GF-D8 (cell line): ENCODE results near the gene GARIN5A.

Experiments used
- DNase-seq: peaks from one replicate; lab custom pipeline; 2025; lab: John Stamatoyannopoulos, UW

Gene GARIN5A

DNA sequence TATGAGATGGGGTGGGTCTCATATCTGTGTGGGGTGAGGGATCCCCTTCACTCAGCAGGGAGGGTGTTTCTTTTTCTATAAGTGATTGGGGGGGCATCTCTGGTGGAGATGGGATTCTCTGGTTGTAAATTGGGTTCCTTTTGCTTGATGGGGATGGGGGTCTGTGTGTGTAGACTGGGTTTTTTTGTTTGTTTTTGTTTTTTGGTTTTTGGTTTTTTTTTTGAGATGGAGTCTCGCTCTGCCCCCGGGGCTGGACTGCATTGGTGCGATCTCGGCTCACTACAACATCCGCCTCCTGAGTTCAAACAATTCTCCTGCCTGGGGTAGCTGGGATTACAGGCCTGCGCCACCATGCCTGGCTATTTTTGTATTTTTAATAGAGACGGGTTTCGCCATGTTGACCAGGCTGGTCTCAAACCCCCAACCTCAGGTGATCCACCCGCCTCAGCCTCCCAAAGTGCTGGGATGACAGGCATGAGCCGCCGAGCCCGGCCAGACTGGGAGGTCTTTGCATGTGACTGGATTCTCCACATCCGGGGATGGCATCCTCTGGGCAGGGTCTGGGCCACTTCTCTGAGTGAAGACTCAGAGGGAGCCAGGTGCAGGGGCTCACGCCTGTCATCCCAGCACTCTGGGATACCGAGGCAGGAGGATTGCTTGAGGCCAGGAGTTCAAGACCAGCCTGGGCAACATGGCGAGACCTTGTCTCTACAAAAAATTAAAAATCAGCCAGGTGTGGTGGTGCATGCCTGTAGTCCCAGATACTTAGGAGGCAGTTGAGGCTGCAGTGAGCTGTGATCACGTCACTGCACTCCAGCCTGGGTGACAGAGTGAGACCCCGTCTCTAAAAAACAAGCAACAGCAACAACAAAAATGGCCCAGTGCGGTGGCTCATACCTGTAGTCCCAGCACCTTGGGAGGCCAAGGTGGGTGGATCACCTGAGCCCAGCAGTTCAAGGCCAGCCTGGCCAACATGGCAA lies 43.2 kb downstream of the GARIN5A start:
- no peak for DNase-seq

DNA sequence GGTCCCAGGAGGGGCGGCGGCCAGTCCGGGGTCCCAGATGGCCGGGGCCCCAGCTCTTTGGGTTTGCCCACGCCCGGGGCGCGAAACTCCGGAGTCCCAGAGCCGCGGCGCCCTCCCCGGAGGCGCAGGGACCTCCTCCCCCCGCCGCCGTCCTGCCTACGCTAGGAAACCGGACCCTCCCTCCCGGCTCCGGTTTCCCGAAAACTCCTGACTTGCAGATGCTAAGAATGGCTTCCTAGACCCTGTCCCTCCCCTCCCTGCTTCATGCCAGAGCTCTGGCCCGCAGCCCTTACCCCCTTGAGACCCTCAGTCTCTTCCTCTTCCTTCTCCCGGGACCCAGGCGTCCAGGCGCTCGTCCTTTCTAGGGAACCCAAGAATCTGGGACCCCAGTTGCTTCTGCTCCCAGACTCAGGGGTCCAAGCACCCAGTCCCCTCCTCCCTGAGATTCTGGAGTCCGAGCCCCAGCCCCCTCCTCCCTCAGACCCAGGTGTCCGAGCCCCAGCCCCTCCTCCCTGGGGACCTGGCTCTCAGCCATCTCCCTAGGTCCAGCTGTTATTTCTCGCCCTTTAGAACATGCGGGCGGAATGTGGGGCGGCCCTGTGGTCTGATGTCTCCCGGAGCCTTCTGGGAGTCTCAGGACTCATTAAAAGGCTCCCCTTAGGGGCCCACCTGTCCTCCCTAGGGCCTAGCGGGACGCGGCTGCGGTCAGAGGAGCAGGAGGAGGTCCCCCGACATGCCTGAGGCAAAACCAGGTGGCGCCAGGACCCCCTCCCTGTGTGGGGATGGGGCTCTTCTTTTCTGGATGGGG lies 44.2 kb downstream of the GARIN5A start, which contains the start of gene MYBPC2:
MYBPC2 (plus strand) TSS at position 672 of the 808 bp plus-strand sequence; CDS start at position 734, 62 bp downstream.
- DNase-seq: no peak

DNA sequence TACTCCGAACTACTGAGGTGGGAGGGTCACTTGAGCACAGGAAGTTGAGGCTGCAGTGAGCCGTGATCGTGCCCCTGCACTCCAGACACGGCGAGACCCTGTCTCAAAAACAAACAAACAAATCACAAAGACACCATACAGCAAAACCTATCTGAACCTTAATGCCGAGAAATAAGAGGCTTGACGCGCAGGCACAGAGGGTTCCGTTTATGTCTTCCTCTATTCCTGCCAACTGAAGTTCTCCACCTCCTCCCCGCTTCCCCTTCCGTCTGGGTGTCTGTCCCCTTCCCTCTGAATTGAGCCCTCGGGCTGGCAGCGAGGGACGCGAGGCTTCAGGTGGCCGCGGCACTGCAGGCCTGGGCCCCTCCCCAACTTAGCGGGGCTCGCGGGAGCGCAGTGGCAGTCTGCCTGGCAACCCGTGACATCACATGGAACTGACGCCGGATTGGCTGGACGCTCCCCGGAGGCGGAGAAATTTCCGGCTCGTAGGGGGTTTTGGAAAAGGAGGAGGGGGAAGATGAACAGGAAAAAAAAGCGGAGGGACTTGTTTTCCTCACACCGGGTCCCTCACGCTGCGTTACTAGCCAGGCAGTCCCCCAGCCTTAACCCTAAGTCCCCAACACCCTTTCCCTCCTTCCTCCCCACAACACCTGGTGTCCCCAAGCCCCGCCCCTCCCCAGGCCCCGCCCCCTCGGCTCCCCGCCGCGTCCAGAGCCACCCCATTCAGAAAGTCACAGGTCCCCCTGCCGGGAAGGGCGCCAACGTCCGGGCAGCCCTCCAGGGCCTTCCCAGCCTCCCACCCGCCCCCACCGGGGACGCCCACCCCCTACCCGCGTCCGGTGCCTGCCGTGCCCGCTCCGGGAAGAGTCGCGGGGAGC lies 45.1 kb downstream of the GARIN5A start:
- DNase-seq: peak; percentile 45

DNA sequence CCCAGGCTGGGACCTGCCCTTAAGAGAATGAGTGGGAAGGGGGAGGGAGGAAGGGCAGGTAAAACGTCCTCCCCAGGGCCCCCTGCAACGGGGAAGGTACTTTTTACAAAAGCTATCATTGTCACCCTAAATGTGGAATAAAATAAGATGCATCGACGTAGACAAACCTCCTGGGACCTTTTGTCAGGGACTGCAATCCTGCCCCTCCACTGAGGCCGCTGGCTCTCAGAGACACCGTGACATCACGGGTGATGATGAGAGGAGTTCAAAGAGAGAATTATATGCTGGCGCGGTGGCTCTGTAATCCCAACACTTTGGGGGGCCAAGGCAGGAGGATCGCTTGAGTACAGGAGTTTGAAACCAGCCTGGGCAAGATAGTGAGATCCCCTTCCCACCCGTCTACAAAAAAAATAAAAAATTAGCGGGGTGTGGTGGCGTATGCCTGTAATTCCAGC lies 45.7 kb downstream of the GARIN5A start:
- DNase-seq: no peak

DNA sequence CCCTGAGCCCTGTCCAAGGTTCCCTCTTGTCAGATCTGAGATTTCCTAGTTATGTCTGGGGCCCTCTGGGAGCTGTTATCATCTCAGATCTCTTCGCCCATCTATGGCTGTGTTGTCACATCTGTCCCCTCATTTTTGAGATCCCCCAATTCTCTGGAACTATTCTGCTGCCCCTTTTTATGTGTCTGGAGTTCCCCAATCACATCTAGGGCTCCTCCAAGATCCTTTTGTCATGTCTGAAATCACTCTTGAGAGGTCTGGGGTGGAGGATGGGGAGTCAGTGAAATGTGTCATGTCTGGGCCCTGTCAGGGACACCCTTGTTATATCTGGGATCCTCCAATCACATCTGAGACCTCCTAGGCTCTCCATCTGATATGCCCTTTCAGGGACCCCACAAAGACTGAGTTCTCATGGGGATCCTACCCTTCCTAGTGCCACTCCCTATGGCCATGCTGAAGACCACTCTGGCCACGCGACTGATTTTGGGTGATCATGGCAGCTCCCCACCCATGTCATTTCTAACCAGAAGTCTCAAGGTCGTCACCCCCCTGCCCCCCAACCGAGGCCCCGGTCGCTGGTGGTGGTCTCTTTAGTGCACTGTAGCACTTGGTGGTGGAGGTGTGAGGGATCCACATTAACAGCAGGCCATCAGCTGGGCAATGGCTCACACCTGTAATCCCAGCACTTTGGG lies 47.7 kb downstream of the GARIN5A start:
- DNase-seq: no peak

DNA sequence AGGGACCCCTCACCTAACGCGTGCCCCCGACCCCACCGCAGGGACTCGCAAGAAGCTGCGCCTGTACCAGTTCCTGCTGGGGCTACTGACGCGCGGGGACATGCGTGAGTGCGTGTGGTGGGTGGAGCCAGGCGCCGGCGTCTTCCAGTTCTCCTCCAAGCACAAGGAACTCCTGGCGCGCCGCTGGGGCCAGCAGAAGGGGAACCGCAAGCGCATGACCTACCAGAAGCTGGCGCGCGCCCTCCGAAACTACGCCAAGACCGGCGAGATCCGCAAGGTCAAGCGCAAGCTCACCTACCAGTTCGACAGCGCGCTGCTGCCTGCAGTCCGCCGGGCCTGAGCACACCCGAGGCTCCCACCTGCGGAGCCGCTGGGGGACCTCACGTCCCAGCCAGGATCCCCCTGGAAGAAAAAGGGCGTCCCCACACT lies 48.6 kb downstream of the GARIN5A start:
- DNase-seq: no peak

DNA sequence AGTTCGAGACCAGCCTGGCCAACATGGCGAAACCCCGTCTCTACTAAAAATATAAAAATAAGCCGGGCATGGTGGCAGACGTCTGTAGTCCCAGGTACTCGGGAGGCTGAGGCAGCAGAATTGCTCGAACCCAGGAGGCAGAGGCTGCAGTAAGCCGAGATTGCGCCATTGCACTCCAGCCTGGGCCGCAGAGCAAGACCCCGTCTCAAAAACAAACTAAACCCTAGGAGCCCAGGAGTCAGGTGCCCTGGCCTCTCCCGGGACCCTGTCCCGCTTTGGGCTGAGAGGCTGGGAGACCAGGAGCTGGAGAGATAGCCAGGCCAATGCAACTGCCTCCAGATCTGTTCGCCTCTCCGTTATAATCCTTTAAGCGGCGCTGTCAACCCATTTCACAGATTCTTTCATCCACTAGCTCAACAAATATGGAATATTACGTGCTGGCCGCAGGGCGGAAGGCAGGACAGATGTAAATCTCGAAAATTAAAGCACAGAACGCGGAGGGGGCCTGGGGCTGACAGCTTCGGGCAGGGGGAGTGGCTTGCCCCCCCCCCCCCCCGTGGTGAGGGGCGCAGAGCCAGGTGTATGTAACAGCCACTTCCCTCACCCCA lies 49.2 kb downstream of the GARIN5A start:
- no peak for DNase-seq

DNA sequence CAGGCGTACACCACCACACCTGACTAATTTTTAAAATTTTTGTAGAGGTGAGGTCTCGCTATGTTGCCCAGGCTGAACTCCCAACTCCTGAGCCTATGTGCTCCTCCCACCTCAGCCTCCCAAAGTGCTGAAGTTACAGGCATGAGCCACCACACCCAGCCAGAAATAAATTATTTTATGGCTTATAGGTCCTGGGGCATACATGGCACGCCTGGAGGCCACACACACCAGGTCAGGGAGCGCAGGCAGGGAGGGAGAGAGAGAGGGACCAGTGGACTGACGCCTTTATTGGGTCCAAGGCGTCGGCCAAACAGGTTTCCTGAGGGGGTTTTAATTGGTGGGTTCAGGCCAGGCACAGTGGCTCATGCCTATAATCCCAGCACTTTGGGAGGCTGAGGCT lies 51.1 kb downstream of the GARIN5A start:
- DNase-seq: no peak

DNA sequence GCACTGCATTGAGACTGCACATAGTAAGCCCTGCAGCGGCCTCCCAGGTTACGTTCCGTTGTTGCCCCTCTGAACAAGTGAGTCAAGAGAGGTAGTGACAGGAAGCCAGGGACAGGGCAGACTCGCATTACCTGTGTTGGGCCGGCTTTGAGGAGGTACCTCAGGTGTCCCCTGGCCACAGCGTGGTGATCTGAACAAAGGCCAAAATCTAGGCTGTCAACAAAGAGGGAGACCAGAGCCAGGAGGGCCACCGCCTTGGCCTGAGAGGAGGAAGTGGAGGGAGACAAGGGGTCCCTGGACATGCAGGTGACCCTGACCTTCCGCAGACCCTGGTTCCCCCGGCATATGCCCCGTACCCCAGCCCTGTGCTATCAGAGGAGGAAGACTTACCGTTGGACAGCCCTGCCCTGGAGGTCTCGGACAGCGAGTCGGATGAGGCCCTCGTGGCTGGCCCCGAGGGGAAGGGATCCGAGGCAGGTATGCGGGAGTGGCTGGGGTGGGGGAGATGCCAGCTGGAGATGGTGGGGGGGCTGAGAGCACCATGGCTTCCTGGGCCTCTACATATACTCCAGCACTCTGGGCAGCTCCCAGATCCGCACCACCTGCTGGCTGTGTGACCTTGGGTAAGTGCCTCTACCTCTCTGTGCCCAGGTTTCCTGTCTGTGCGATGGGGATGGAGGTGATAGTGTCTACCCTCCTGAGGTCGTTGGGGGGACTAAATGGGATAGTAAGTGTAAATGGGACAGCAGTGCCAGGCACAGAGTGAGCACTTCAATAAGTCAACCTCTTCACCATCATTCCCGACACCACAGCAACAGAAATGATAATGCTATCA lies 53.2 kb downstream of the GARIN5A start:
- no peak for DNase-seq

DNA sequence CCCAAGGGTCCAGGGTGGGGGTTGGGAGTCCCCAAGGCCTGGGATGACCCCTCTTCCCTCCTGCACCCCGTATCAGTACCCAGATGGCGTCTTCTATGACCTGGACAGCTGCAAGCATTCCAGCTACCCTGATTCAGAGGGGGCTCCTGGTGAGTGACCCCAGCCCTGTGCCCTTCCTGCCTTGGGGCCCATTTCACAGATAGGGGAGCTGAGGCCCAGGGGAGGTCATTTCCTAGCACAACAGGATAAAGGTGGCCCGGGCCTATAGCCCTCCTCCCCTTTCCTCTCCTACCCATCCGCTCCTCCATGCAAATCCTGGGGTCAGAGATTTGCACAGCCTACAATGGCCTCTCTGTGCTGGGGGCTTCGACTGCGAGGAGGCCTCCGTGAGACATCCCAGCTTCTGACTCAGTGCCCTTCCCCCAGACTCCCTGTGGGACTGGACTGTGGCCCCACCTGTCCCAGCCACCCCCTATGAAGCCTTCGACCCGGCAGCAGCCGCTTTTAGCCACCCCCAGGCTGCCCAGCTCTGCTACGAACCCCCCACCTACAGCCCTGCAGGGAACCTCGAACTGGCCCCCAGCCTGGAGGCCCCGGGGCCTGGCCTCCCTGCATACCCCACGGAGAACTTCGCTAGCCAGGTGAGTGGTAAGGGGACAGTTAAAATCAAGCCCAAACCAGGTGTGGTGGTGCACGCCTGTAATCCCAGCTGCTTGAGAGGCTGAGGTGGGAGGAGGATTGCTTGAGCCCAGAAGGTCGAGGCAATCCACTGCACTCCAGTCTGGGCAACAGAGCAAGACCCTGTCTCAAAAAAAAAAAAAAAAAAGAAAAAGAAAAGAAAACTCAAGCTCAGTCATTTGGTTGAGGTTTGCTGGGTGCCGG lies 54.0 kb downstream of the GARIN5A start:
- no peak for DNase-seq

DNA sequence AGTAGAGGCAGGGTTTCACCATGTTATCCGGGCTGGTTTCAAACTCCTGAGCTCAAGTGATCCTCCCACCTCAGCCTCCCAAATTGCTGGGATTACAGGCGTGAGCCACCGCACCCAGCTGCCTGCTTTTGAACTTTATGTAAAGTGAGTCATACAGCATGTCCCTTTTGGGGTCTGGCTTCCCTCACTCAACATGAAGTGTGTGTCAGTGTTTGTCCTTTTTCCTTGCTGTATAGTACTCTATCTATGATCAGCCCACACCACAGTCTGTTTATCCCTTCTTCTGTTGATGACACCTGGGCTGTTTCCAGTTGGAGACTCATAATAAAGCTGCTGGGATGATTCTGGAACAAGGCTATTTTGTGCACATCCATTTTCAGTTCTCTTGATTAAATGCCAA lies 55.8 kb downstream of the GARIN5A start:
- DNase-seq: no peak

DNA sequence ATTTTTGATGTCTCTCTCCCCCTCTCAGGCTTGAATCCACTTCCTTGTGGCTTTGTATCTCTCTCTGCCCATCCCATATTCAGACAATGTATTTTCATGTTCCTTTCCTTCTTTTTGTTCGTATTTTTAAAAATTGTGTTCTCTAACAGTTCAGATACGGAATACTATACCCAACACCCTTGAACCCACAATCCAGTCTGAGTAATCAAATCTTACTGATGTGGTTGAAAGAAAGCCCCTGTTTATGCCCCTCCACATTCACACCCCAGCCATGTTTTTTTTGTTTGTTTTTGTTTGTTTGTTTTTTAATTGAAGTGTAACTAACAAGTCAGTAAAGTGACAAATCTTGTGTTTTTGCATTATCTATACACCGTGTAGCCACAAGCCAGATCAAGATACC lies 56.5 kb downstream of the GARIN5A start:
- no peak for DNase-seq

DNA sequence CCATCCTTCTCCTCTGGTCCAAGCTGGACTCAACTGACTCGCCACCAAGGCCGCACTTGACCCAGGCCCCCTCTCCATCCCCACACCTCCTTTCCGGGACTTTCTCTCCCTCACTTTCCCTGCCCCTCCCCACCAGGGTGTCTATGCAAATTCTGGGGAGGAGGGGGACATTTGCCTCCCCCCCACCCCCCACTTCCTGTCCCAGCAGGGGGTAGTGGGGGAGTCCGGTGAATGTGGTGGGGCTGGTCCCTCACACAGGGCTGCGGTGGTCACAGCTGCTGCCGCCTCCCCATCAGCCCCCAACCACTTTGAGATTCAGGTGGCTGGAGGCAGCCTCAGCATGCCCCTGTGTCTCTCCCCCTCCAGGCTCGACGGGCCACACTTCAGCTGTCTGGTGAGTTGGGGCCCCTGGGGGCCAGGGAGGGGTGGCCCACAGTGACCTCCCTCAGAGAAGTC lies 57.0 kb downstream of the GARIN5A start:
- no peak for DNase-seq

DNA sequence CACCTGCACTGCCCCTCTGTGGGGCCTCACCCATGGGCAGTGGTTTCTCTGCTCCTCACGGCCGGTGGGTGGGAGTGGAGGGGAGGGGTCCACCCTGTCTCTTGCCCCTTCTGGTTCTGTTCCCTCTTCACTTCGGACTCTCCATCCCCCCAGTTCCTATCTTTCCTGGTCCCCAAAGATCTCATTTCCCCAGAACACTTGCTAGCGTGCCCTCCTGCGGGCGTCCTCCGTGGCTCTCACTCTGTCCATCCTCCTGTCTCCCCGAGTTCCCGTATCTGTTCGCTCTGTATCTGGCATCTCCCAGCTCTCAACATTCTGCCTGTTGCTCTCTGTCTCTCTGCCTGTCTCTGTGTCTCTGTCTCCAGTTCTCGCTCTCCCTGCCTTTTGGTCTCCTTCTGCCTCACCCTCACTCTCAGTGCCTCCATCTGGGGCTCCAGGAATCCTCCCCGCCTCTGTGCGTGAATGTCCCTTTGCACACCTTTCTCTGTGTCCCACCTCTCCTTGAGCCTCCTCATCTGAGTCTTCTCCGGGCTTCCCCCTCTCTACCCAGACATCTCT lies 57.5 kb downstream of the GARIN5A start:
- DNase-seq: no peak

DNA sequence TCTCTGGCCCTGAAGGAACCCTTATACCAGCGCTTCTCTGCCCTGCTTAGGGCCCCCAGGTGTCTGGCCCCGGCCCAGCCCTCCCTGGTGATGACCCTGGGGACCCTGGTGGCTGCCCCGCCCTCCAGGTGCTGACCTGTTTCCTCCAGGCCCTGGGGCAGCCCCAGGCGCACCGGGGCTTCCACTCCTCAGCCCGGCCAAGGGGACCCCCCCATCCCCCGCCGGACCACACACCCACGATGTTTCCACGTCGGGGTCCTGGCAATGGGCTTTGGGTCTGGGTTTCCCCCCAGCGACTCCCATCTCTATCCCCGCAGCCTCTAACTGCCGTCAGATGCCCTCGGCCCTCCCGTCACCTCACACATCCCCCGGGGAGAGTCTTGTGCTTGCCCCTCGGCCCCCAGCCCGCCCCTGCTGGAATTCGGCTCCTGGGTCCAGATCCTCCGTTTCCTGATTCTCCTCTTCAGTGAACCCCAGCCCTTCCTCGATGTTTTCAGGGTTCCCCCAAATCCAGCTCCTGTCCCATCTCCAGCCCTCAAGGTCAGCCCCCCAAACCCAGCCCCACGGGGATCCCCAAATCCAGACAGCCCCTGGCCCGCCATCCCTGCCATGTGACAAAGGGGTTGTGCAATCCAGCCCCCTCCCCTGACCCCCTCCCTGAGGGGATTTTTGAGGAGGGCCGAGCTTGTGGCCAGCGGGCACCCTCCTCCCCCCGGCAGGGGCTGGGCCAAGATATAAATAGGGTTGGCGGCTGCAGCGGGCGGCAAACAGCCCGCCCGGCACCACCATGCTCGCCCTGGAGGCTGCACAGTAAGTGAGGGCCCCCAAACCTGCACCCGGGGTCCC lies 58.2 kb downstream of the GARIN5A start, which contains the start of gene SPIB:
SPIB (plus strand) TSS at position 763 of the 846 bp plus-strand sequence; CDS start at position 788, 25 bp downstream.
- no peak for DNase-seq

DNA sequence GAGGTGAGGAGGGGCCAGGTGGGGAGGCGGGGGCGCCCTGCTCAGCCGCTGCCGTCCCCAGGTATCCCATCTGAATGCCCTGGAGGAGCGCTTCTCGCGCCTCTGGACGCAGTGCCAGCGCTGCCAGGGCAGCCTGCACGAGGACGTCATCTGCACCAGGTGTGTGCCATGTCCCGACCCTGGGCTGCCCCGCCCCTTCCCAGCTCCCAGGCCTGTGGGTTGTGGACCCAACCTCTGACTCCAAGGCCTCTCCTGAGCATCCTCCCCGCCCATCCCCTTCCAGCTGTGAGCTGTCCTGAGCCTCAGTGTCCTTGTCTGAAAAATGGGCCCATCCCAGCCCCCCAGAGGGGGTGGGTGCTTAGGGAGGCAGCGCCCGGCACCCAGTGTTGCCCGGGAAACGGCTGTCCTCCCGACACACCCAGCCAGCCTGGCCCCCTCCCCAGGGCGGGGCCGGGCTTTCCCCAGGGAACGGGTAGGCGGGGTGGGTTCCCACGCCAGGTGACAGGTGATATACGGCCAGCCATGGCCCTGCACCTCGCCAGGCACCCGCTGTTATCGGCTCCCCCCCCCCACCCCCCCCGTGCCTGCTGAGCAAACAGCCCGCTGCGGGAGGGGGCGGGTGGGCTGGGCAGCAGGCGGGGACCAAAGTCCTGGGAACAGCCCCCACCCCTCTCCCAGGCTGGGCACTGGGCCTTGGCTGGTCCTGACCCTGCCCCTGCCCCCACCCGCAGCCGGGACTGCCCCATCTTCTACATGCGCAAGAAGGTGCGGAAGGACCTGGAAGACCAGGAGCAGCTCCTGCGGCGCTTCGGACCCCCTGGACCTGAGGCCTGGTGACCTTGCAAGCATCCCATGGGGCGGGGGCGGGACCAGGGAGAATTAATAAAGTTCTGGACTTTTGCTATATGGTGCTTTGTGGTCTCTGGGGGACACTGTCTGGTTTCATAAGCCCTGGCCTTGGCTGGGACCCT lies 59.3 kb downstream of the GARIN5A start:
- DNase-seq: no peak
